GM12801 (cell line): Measurements from ENCODE around the gene FXYD1.

Experiments
- CTCF ChIP-seq: IDR thresholded peaks from one replicate; pipeline ENCODE4 v1.5.1; 2011; ENCODE audit warnings: control low read depth; ENCODE audit not compliant: insufficient read length; ENCODE audit errors: extremely low read depth

The FXYD1 gene

DNA sequence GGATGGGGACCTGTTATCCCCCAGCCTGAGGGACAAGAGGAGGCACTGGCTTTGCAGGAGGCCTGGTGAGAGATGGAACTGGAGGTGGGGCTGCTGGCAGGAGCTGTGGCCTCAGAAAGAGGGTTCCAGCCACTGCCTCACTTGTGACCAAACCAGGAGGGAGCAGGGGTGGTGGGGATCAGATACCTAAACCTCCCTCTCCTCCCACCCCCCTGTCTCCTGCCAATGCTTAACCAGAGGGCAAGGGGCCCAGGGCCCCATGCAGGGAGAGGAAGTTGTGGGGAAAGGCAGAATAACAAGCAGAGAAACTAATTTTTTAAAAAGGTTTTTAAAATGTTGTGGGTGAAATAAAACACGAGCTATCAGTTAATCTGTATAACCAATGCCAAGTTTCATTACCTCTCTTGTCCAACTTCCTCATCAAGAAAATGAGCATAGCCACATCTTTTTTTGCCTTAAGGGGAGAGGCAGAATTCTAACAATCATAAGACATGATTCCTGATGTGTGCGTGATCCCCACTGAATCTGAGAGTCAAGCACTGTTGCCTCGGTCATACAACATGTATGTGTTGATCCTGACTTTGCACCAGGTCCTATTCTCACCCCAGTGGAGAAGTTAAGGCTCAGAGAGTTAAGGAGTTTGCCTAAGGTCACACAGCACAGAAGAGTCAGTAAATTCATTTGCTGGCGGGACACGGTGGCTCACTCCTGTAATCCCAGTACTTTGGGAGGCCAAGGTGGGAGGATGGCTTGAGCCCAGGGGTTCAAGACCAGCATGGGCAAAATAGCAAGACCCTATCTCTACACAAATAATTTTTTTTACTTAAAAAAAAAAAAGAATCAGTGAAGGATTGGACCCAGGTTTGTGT, 28.9 kb downstream of the FXYD1 start:
- no peak for TF ChIP-seq CTCF

GRCh38 chr19:35168196-35168595, 29.6 kb downstream of the FXYD1 start:
- no peak for TF ChIP-seq CTCF

DNA sequence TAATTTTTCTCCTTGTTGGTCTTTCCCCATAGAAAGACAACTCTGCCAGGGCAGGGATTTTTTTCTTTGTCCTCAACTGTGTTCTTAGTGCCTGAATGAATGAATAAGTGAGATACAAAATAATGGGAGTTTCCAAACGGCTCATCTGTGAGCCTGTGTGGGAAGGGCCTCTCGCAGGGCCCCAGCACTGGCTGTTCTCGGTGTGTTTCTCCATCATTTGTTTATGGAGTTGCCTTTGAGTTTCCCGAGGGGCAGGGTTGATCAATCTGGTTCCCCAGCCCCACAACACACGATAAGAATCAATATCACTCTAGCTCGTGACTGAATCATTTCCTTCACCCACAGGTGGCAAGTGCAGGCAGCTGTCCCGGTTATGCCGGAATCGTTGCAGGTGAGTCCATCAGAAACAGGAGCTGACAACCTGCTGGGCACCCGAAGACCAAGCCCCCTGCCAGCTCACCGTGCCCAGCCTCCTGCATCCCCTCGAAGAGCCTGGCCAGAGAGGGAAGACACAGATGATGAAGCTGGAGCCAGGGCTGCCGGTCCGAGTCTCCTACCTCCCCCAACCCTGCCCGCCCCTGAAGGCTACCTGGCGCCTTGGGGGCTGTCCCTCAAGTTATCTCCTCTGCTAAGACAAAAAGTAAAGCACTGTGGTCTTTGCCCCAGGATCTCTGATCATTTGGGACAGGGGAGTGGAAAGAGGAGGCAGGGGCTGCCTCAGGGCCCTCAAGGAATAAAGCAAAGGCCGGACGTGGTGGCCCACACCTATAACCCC, 30.8 kb downstream of the FXYD1 start:
- TF ChIP-seq CTCF = no peak

- no peak for TF ChIP-seq CTCF
Observed at GRCh38 chr19:35170359-35171061, 31.9 kb downstream of the FXYD1 start.

DNA sequence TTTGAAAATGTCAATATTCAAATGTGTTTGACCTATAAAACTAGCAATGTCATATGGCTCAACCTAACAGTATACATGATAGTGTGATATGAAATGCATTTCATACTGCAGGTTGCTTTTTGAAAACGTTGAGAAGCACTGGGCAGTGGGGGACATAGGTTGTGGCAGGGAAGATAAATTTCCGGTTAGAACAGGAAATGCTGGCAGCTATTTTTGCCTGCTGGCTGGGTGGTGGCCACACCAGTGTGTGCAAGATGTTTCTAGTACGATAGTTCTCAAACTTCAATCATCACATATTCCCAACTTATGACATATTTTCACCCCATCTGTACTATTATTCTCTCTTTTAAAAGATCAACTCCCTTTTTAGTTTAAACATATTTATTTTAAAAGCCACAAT, 33.1 kb downstream of the FXYD1 start:
- no peak for TF ChIP-seq CTCF

GRCh38 chr19:35174226-35174625, 35.6 kb downstream of the FXYD1 start:
- TF ChIP-seq CTCF = no peak

DNA sequence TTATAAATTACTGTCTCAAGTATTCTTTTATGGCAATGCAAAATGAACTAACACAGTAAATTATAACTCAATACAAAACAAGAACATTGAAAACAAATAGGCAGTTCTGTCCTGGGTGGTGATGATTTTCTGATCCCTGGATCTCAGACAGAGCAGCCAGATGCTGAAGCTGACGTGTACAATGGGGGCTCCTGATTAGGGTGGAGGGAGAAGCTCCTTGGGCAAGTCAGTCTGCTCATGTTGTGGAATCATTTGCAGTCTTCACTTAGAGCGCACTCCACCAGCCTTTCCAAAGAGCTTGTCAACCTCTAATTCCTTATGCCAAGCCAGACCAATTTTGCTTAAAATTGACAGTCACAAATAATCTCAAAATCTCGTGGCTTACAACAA, 37.6 kb downstream of the FXYD1 start:
- TF ChIP-seq CTCF = no peak
